CD1c-positive myeloid dendritic cell (primary cell): ENCODE results near the gene XIST.
A peak's percentile ranks its signal among the peaks of the same experiment; 100 is the strongest.
"Not testable (repeated sequence)": the region's sequence is repeated elsewhere in the genome, so short reads cannot be mapped to it uniquely, and the experiment has no call there.

ENCODE experiments used
- DNase-seq: peaks from one replicate; pipeline ENCODE4 v3.0.0-alpha.2; 2016; ENCODE audit errors: extremely low spot score

Gene XIST

DNA sequence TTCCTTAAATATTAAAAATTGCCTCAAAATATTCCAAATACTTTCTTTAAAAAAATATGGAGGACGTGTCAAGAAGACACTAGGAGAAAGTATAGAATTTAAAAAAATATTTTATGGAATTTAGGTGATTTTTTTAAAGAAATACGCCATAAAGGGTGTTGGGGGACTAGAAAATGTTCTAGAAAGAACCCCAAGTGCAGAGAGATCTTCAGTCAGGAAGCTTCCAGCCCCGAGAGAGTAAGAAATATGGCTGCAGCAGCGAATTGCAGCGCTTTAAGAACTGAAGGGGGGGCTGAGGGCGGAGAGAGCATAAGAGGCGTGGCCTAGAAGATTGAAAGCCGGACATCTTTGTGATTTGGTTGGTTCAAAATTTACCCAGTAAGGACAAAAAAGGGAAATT lies at the start of gene XIST:
Gene XIST, minus strand, starts transcription at position 248 of the 400 bp plus-strand sequence.
- DNase-seq: no peak

DNA sequence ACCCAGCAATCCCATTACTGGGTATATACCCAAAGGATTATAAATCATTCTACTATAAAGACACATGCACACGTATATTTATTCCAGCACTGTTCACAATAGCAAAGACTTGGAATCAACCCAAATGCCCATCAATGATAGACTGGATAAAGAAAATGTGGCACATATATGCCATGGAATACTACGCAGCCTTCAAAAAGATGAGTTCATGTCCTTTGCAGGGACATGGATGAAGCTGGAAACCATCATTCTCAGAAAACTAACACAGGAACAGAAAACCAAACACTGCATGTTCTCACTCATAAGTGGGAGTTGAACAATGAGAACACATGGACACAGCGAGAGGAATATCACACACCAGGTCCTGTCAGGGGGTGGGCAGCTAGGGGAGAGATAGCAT lies 45.8 kb upstream of the XIST start:
- DNase-seq: not testable (repeated sequence)

DNA sequence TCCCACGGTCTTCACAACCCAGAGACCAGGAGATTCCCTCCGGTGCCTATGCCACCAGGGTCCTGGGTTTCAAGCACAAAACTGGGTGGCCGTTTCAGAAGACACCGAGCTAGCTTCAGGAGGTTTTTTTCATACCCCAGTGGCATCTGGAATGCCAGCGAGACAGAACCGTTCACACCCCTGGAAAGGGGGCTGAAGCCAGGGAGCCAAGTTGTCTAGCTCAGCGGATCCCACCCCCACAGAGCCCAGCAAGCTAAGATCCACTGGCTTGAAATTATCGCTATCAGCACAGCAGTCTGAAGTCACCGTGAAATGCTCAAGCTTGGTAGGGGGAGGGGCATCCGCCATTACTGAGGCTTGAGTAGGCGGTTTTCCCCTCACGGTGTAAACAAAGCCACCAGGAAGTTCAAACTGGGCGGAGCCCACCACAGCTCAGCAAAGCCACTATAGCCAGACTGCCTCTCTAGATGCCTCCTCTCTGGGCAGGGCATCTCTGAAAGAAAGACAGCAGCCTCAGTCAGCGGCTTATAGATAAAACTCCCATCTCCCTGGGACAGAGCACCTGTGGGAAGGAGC lies 40.1 kb upstream of the XIST start:
- DNase-seq: not testable (repeated sequence)

DNA sequence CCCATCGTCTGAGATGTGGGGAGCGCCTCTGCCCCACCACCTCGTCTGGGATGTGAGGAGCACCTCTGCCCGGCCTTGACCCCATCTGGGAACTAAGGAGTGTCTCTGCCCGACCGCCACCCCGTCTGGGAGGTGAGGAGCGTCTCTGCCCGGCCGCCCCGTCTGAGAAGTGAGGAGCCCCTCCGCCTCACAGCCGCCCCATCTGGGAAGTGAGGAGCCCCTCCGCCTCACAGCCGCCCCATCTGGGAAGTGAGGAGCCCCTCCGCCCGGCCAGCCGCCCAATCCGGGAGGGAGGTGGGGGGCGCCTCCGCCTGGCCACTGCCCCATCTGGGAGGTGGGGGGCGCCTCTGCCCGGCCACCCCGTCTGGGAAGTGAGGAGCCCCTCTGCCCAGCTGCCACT lies 29.7 kb upstream of the XIST start:
- not testable (repeated sequence) for DNase-seq

DNA sequence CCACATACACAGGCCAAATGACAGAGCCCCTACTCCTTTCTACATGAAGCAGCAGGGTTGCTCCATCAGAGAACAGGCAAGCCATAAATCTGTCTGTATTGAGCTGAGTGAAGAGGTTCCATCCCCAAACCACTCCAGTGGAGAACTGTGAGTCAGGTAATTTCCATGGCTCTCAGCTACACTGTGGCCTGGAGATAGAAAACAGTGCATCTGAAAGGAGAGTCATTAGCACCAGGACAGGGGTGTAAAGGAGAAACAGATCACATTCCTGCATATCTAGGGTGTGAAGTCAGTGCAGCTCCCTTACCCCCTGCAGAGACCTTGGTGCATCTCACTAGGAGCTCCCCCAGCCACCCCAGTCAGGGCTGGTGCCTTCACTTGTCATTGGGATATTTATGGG lies 25.2 kb upstream of the XIST start:
- DNase-seq: no peak

DNA sequence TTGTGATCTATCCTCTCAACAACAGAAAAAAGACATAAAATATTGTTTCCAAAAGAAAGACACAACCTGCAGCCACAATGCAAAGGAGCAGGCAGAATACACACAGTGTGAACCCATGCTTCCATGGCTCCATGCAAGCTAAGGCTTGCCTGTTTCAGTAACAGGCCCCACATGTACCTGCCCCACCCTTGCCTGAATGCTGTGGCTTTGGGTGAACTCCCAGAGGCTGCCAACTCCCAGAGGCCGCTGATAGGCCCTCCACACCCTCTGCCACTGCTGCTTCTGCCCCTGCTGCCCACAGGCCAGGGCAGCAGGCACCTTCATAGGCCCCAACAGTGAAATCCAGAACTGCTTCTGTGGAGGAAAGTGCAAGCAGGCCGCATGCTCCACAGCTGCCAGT lies 24.4 kb upstream of the XIST start:
- DNase-seq: no peak

DNA sequence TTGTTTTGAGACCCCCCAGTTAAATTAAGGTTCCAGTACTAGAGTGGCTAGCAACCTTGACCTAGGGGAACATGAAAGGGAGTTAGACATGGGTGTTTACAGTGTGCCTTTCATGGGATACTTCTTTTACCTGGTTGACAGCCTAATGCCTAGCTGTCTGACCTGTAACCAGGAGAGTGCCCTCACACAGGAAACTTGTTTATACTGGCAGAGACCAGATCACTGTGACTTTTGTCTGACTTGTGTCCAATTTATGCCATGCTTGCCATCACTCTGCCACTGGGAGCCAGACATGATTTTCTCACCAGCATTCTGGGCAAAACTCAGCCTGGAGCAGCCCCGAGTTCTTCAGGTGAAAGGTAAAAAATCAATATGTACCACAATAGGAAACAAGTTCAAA lies 16.4 kb upstream of the XIST start:
- DNase-seq: no peak

DNA sequence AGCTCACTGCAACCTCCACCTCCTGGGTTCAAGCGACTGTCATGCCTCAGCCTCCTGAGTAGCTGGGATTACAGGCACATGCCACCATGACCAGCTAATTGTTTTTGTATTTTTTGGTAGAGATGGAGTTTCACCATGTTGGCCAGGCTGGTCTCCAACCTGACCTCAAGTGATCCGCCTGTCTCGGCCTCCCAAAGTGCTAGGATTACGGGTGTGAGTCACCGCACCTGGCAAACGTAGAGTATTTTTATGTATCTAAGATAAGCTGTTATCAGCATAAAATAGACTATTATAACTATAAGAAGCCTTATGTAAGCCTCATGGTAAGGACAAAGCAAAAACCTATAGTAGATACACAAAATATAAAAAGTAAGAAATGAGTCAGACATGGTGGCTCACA lies 14.6 kb upstream of the XIST start:
- no peak for DNase-seq

DNA sequence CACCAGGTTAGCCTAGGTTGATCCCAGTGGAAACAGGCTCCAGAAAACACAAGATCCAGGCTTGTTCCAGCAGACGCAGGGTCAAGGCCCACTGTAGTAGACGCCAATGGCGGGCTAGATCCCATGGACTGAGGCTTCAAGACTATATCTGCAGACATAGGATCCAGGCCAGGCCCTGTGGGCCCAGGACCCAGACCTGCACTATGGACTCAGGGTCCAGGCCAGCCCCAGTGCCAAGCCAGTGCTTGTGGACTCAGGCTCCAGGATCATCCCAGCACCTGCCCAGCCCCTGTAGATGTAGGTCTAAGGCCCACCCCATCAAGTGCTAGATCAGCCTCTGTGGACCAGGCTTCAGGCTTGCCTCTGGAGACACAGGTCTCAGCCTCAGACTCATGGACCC lies 11.3 kb upstream of the XIST start:
- no peak for DNase-seq

DNA sequence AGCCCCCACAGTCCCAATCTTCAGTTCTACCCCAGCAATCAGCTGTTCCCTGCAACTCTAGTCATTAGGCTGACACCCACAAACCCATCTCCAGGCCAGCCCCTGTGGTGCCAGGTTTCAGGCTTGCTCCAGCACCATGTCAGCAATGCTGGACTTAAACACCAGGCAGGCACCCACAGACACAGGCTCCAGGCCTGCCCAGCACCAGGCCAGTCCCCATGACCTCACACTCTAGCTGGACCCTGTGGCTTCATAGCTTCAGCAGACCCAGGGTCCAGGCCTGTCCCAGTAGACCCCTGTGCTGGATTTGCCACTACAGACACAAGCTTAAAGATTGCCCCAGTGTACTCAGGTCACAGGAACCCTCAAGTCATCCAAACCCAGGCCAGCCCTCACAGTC lies 10.8 kb upstream of the XIST start:
- no peak for DNase-seq

DNA sequence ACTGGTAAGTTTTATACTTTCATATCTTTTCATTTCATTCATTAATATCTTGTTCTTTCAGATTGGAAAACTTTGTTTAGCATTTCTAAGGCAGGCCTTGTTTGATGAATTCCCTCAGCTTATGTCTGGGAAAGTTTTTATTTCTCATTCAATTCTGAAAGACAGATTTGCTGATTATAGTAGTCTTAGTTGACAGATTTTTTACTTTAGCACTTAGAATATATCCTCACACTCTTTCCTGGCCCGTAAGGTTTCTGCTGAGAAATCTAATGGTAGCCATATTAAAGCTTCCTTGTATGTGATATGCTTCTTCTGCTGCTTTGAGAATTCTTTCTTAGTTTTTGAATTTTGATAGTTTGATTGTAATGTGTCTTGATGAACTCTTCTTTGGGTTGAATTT lies 7.1 kb upstream of the XIST start:
- DNase-seq: no peak

DNA sequence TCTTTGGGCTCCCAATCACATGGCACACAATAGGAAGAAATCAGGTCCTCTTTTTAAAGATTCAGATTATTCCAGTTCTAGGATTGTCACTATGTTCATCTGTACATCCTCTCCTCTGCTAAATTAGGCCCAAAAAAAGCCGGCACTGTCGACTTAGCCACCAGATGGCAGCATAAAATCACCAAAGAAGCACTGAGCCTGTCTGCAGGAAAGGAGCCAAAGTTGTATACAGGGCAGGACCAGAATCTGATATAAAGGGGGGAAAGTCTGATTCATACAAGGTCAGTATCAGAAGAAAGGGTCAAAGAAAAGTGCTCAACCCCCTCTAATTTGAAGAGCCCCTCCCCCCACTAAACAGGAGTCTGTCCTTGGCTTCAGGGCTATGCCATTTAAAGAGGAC lies 3.0 kb upstream of the XIST start:
- peak; percentile 62 for DNase-seq

DNA sequence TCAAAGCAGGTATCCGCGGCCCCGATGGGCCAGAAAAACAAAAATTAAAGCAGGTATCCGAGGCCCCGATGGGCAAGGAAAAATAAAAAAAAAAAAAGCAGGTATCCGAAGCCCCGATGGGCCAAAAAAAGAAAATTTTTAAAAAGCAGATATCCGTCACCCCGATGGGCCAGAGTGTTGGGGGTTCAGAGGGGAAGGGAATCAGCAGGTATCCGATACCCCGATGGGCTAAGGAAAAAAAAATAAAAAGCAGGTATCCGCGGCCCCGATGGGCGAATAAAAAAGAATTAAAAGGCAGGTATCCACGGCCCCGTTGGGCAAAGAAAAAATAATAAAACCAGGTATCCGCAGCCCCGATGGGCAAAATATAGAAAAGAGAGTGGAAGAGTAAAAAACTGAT lies 492 bp downstream of the XIST start:
- no peak for DNase-seq

DNA sequence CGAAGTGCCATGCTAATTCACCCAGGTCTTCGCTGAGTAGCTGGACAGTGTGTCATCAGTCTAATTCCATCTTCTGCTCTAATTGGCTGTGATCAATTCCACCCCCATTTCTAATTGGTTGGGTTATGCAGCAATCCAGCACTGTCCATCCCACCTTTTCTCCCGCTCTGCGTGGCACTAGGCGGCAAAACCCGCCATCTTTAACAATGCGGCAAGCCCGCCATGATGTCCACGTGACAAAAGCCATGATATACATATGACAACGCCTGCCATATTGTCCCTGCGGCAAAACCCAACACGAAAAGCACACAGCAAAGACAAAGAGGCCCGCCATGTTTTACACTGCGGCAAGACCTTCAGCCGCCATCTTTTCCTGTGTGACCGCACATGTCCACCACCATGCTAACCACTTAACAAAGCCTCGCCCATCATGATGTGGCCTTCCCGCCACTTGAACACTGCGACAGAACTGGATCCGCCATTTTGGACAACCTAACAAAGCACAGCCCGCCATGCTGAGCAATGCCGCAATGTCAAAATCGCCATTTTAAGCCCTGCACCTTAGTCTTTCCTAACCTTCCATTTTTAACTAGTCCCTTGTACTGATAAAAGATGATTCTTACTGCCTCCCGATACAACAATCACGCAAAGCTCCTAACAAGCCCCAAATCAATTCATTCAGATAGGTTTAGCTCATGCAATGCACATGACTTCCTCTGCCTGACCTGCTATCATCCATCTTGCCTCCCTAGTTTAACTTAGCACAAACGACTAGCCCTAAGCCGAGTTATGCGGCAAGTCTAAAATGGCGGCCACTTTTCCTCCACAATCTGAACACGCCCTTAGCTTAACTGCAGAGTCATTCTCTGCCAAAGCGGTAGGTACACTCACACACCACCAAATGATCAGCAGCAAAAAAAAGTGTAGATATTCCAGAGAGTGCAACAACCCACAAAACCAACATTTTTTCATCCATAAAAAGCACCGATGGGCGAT lies 1.2 kb downstream of the XIST start:
- no peak for DNase-seq

DNA sequence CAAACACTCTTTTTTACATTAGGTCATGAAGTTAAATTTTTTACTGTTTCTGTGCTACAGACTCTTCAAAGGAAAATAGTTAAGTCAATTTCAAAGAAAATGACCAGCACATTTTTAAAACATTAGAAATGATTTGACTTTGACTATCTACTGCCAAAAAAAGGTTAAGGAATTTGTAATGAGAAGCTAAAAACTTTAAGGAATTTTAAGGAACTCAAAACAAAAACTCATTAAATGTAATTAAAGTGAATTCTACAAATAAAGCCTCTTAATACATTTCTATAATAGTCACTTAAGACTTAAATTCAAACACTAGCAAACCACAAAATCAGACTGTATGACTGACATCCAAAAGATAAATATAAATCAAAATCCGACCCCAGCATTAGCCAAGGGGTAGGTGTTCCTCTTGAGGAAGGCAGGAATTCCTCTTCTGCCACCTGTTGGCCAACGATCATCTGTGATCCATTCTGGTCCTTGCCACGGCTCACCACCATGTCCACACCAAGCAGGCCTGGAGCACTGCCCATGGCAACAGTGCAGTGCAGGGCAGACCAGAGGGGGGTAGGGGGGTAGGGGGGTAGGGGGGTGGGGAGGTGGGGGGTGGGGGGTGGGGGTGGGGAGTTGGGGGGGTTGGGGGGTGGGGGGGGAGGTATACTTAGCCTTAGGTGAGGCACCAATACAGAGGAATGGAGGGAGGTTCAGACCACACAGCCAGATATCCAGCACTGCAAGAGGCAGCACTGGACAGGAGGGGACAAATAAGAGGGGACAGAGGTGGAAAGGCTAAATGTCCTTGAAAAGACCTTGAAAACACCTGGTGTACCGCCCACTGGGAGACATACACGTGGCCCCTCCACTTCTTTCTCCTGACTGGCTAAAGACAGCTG lies 2.1 kb downstream of the XIST start:
- DNase-seq: no peak

DNA sequence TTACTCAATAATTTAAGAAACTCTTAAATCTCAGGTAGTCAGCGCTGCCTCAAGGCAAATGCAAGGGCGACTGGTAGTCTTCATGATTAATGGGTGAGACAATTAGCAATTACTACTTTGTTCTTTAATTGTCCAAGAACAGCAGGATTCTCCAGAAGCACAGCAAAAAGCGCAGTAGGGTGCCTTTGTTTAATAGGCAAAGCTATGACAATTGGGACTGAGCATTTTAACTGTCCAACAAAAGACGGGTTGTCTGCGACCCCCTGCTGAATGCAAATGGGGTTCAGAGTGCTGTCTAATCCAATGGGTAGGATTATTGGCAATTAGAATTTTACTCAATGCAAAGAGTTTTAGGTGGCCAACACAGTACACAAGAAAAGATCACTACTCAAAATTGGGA lies 3.4 kb downstream of the XIST start:
- no peak for DNase-seq

DNA sequence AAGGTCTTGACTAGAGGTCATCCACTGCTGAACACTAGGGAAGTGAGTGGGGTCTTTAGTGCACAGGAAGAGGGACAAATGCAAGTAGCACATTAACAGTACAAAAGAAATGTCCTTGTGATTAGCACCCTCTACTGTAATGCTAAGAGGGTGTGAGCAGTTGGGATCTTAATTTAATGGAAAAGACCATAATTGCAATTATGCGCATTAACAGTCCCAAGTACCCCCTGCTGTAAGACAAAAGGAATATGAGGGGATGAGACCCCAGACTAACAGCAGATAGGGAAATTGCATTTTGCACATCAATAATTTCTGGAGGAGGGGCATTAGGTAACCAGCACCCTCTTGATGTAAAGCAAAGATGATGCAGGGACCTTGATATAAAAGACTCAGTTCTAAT lies 4.5 kb downstream of the XIST start:
- DNase-seq: no peak

DNA sequence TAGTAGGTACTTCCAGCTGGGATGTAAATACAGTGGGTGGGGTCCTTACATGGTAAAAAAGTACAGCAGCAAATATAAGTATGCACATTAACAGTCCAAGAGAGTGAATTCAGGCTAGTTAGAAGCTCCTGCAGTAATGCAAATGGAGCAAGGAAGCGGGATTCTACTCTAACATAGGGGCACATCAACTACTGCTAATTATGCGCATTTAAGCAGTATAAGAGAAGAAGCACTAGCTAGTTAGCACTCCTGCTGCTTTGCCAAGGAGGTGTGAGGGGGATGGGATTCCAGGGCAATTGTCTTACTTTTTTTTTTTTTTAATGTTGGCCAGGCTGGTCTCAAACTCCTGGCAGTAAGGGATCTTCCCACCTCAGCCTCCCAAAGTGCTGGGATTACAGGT lies 5.4 kb downstream of the XIST start:
- DNase-seq: no peak

DNA sequence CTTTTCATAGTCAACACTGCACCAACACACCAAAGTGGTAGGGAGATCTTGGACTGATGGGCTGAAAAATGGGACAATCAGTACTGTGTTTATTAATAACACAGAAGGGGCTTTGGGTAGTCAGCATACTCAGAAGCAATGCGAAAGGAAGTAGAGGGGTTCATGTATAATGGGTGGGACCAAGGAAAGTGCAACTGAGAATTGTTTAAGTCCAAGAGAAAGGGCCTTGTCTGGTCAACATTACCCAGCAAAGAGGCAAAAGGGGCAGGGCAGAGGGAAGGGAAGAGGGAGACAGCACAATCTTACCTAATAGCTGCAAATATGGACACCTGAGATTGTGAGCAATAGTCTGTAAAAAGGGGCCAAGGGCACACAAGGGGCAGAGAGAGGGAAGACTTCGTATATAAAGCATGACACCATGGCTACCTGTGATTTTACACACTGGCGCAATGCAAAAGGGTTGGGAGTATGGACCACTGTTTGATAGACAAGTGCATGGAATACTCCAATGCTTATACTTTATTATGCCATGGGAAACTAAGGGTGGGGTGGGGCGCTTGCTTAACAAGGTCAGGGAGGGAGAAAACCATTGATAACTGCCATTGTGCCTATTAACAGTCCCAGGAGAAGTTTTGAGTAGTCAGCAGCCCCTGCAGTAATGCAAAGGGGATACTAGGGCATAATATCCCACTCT lies 9.8 kb downstream of the XIST start:
- DNase-seq: no peak

DNA sequence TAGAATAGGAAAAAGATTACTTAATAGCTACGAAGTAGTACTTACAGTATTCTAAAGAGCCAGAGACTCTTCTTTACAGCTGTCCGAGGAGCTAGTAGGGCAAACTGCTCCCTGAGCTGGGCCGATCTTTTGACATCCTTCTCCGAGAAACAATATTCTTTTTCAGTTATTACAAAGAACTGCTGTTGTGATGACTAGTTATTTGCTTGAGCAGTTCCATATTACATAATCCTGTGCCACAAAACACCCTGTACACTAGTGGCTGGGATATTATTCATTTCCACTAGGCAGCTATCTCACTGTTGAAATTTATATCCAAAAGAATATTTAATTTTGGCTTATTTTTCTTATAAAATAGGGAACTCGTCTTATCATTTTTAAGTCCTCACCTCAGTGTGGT lies 11.2 kb downstream of the XIST start:
- no peak for DNase-seq

DNA sequence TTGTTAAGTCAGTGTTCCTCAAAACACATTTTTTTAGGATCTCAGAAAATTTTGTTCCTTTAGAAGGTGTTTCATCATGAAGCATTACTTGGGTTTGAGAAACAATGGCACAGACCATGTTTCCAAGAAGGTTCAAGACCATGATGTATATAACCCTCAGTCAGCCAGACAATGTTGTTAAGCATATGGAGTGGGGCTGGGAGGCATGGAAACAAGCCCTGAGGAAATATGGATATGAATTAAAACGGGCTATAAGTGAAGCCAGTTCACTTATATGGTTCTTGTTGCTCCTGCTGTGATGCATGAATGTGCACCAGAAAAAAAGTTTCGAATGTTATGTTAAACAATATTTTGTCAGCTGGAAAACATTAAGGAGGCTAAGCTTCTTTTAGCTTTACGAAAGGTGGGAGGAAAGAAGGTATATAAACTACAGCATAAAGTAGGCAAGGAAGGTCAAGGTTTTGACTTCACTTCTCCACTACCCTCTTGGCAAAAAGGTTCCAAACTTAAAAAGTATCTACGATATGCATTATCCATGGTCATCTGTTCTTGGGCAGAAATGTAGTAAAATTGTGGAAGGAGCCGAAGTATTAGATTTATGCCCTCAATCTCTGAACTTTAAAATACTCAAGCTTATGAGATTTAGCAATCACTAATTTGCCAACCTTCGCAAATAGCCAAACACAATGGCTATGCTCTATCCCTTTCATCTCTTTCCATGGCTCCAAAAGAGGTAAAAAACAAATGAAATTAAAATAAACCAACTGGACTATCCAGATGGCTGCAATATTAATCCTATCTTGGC lies 12.2 kb downstream of the XIST start:
- DNase-seq: no peak
